GM03348 (cell line): ENCODE results near the gene KDM1B.
A peak's percentile ranks its signal among the peaks of the same experiment; 100 is the strongest.
"Not testable (repeated sequence)": the region's sequence is repeated elsewhere in the genome, so short reads cannot be mapped to it uniquely, and the experiment has no call there.

Source experiments
- DNase-seq: peaks from one replicate; pipeline ENCODE4 v3.0.0; 2012; ENCODE audit warnings: low spot score

The KDM1B gene

DNA sequence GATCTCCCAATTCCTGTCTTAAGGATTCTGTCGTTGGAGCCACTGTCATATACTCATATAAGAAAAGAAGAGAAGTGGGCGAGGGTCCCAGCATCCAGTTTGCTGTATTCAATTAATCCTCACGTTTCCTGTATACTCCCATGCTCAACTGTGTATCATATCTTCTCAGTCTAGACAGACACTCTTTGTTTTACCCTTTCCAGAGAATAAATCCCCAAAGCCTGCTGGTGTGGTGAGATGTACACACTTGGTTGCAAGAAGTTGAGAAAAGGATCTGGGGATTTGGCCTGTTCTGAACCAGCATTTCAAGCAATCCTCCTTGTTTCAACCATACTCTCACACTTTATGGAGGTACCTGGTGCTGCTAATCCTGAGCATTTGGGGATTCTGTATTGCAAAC lies 3.4 kb upstream of the KDM1B start:
- DNase-seq = no peak

DNA sequence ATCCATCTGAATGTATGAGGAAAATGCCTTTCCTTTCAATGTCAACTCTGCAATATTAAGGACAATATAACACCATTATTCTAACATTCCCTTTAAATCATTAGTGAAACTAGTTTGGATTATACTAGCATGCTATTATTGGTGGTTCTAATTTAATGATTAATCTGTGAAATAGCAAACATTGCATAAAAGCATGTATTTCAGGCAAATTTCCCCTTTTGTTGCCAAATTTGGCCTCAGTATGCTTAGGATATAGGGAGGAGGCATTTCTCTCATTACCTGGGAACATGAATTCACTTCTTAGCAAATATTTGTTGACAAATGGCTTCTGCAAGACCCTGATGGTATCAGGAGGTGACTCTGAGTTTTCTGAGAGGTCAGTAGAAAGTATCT lies 1.9 kb upstream of the KDM1B start:
- no peak for DNase-seq

DNA sequence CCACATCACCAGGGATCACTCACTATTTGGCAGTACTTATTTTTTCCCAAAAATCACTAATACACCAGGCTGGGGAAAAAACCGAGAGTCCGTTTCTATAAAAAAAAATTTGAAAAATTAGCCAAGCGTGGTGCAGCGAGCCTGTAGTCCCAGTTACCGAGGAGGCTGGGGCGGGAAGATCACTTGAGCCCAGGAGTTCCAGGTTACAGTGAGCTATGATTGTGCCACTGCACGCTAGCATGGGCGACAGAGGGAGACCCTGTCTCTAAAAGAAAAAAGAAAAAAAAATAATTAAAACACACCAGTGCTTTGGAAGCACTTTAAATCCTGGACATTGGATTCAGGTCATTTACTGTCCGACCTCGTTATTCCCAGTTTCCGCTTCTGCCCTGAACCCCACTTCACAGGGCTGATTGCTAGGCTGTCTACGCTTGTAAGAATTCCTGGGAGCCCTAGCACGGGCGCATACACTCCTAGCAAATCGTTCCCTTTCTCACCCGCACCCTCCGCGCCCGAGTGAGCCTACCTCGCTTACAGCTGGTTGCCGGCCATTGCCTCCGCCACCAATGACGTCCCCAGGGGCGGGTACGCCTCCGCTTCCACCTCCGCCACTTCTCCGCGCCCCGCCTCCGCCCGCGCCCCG lies 594 bp upstream of the KDM1B start, which contains the start of gene TPMT:
TSS of gene TPMT (minus strand) at position 571 of the 643 bp plus-strand sequence. CDS start 5,950 bp downstream, outside the sequence.
- no peak for DNase-seq

DNA sequence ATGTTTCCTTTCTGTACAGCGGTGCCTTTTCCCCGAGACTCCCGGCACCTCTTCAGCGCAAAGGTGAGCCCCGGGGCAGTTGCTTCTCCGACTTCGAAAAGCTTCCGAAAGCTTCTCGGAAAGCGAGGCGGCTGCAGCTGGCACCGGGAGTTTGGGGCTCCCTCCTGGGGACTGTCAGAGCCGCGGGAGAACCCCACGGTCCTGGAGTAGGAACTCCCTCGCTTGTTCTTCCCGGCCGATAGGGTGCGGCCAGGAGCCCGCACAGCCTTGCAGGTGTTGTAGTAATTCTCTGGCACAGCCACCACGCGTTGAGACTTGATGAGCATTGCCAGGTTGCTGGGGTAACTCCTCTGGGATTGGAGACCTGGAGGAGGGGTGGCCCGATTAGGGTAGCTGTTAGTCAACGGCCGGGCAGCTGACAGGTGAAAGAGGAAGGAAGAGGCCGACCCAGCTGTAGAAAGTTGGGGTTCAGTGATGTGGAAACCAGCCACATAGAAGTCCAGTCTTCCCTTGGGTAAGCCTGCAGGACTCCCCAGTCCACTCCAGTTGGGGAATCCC lies 721 bp downstream of the KDM1B start:
- DNase-seq = peak; percentile 50

DNA sequence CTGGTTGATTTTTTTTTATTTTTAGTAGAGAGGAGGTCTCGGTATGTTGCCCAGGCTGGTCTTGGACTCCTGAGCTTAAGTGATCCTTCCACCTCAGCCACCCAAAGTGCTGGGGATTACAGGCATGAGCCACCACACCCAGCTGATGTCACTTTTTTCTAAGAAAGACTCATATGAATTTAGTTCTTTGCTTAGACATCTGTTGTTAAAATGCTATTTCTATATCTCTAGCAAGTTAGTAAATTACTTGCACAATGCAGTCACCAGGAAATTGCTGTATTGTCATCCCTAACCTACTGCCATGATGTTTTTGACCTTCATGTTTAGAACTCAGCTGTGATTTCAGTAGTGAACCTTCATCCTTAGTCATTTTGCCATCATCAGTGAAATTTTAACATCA lies 5.7 kb downstream of the KDM1B start:
- DNase-seq = no peak

DNA sequence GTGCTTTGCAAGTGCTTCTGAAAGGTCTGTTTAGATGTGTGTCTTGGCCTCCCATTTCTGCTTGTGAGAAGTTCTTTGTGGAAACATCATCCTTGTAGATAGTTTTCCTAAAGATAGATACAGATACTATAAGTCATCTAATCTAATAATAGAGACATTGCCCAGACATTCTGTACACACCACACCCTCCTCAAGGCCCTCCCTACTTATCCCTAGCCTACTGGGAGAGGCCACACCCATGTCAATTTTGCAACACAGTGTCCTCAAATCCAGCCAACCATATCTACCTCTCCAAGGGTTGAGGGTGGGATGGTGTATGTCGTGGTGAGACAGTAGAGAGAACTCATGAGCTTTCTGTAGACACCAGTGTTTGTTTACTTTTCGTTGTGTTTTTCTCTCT lies 6.2 kb downstream of the KDM1B start:
- no peak for DNase-seq

DNA sequence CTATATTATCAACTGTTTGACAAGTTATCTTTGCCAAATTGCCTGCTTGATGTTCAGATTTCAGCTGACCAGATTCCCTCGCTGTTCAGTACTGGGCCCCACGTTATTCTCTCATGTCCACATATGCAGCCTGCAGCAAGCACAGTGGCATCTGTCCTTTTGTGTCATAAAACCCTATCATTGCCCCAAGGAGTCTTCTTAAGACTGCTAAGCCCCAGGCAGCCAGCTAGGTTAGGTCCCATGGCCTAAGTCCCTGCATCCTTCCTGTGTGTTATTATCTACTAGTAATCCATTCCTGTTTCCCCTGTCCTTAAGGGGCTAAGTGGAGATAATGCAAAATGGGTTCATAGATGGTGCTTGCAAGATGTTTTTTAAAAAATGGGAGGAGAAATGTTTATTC lies 7.2 kb downstream of the KDM1B start:
- DNase-seq = no peak

DNA sequence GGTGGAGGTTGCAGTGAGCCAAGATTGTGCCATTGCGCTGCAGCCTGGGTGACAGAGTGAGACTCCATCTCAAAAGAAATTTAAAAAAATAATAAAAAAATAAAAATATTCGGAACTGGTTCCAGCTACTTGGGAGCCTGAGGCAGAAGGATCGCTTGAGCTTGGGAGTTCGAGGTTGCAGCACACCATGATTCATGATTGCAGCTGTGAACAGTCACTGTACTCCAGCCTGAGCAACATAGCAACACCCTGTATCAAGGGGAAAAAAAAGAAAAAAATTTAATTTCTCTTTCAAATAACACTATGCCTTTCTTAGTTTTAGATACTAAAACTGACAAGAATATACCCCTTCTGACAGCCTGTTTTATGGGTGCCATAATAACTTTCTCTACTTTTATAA lies 10.5 kb downstream of the KDM1B start:
- no peak for DNase-seq

DNA sequence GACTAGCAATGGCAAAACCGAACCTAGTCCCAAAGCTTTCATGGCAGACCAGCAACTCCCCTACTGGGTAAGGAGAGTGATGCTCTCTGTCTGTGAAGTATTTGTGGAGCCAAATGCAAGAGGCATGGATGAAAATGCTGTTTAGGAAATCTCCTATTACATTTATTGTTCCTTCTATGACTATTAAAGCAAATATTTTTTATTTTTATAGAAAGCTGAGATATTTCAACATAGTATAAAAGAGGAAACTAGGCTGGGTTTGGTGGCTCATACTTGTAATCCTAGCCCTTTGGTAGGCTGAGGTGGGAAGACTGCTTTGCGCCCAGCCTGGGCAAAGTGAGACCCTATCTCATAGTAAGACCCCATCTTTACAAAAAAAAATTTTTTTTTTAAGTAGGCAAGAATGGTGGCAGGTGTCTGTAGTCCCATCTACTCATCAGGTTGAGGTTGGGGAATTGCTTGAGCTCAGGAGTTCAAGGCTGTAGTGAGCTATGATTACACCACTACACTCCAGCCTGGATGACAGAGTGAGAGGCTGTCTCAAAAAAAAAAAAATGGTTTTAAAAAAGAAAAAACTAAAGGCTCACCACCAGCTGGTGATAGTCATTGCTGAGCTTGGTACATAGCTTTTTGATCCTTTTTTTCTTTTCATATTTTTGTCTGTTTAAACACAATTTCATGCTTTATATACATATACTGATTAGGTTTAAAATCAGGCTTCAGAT lies 11.3 kb downstream of the KDM1B start:
- no peak for DNase-seq

DNA sequence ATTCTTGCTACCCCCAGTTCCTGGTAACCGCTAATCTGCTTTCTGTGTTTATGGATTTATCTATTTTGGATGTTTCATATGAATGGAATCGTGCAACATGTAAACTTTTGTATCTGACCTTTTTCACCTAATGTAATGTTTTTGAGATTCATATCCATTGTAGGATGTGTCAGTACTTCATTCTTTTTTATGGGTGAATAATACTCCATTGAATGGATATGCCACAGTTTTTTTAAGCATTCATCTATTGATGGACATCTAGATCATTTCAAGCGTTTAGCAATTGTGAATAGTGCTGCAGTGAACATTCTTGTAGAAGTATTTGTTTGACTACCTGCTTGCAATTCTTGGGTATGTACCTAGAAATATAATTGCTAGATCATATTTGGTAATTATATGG lies 13.0 kb downstream of the KDM1B start:
- no peak for DNase-seq

DNA sequence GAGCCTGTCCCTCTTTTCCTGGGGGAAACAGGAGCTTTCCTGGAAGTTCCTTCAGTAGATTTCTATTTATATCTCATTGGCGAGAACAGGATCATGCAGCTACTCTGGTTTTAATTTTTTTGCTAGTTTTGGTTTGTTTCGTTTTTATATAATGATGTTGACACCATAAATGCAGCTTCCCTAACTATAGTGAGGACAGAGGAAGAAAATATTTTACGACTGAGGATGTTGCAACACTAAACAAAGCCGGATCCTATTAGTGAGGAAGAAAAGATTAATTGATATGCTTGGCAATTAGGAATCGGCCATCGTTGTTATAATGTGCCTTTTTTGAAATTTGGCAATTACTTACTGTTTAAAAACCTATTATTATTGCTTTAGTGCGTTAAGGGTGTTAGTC lies 16.6 kb downstream of the KDM1B start:
- no peak for DNase-seq

DNA sequence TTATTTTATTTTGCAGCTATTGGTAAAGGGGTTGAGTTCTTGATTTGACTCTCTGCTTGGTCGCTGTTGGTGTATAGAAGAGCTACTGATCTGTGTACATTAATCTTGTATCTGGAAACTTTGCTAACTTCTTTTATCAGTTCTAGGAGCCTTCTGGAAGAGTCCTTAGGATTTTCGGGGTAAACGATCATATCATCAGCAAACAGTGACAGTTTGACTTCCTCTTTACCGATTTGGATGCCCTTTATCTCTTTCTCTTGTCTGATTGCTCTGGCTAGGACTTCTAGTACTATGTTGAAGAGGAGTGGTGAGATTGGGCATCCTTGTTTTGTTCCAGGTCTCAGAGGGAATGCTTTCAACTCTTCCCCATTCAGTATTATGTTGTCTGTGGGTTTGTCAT lies 21.0 kb downstream of the KDM1B start:
- DNase-seq = not testable (repeated sequence)

DNA sequence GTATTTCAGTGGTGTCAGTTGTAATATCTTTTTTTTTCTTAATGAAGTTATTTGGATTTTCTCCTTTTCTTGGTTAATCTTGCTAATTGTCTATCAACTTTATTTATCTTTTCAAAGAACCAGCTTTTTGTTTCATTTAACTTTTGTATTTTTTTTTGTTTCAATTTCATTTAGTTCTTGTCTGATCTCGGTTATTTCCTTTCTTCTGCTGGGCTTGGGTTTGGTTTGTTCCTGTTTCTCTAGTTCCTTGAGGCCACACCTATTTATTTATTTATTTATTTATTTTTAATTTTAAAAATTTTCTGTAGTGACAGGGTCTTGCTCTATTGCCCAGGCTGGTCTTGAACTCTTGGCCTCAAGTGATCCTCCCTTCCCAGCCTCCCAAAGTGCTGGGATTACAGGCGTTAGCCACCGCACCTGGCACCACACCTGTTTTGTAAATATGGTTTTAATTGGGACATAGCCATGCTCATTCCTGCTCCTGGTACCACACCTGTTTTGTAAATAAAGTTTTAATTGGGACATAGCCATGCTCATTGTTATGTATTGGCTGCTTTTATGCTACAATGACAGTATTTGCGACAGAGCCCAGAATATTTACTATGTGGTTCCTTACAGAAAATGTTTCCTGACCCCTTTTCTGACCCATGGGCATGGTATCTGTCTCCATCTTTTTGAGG lies 22.2 kb downstream of the KDM1B start:
- DNase-seq = no peak

DNA sequence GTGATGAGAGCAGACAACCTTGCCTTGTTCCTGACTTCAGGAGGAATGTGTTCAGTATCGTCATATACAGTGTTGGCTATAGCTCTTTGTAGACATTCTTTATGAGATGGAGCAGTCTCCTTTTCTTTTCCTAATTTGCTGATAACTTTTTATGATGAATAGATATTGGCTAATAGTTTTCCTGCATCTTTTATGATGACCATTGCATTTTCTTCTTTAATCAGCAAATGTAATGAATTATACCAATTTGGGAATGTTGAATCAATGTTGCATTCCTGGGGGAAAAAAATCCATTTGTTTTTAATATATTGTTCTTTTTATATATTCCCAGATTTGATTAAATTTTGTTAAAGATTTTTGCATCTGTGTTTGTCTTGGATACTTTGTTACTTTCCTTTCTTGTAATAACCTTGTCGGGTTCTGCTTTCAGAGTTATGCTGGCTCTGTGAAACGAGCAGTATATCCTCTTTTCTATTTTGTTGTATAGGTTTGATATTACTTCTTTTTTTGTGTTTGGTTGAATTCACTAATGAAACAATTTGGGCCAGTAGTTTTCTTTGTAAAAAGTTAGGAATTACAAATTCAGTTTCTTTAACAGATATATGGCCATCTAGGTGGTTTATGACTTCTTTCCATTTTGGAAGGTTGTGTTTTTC lies 23.9 kb downstream of the KDM1B start:
- no peak for DNase-seq

DNA sequence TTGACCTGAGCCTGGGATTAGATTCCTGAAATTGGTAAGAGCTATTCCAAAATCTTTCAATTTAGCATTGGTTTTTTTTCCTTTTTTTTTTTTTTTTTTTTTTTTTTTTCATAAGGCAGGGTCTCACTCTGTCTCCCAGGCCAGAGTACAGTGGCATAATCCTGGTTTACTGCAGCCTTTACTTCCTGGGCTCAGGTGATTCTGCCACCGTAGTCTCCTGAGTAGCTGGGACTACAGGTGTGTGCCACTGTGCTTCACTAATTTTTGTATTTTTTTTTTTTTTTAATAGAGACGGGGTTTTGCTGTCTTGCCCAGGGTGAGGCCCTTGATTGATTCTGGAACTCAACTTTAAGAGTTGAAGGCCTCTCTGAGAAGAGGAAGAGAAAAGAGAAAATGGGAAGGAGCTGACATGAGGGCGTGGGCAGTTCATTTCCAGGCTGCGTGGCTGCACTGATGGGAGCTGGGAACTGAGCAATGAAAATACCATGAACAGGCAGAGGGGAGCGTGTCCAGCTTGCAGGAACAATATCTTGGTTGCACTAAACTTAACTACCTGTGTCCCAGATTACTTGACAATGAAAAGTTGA lies 24.6 kb downstream of the KDM1B start:
- DNase-seq = no peak

DNA sequence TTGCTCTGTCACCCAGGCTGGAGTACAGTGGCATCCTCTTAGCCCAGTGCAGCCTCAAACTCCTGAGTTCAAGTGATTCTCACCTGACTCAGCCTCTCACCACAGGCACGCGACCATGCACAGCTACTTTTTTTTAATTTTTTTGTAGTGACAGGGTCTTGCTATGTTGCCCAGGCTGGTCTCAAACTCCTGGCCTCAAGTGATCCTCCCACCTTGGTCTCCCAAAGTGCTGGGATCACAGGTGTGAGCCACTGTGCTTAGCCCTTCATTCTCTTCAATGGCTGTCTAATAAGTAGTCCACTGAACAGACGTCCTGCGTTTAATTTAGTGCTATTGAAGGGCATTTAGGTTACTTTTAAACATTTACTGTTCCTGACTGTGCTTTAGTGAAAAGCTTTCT lies 27.3 kb downstream of the KDM1B start:
- DNase-seq = no peak

DNA sequence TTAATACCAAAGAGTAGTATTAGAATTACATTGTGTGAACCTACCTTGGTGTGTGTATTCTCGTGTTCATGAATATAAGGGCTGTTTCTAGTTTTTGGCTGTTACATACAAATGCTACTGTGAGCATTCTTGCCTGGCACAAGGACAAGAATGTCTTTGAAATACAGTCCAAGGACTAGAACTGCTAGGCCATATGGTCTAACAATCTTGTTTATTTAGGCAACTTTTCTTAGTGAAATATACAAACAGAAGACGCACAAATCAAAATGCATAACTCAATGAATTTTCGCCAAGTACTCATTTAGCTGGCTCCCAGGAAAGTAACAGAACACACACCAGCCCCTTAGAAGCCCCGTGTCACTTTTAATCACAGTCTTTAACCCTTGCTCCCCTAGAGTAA lies 28.5 kb downstream of the KDM1B start:
- DNase-seq = no peak

DNA sequence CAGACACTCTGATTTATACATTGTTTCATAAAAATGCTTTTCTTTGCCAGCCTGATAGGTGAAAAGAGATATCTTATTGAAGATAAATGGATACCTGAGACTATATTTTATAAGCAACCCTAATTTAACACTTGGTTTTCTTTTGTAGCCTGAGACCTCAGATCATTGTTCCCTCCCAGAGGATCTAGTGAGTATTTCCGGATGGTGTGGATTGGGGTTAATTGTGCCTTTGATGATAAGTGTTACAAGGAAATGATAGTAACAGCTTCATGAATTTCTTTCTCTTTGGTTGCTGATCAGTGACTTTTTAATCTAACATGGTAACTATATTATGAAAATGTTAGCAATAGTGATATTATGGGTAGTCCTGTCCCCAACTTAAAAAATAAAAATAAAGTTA lies 30.4 kb downstream of the KDM1B start:
- DNase-seq = no peak

DNA sequence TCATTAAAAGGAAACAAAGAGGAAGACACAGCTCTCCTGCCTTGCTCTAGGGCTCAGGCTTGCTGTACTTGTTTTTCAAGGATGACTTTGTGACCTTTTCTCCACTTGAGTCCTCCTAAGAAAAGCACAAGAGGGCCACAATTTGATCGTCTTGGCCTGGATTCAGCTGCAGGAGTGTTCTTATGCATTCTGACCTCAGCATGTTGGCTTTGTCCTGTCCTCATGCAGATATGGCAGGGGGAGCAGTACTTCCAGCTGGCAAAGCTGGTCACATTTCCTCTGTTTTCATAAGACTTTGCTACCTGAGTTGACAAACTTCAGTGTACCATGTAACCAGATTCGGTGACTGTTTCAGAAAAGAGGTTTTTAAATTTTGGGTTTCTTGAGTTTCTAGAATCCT lies 30.8 kb downstream of the KDM1B start:
- no peak for DNase-seq

DNA sequence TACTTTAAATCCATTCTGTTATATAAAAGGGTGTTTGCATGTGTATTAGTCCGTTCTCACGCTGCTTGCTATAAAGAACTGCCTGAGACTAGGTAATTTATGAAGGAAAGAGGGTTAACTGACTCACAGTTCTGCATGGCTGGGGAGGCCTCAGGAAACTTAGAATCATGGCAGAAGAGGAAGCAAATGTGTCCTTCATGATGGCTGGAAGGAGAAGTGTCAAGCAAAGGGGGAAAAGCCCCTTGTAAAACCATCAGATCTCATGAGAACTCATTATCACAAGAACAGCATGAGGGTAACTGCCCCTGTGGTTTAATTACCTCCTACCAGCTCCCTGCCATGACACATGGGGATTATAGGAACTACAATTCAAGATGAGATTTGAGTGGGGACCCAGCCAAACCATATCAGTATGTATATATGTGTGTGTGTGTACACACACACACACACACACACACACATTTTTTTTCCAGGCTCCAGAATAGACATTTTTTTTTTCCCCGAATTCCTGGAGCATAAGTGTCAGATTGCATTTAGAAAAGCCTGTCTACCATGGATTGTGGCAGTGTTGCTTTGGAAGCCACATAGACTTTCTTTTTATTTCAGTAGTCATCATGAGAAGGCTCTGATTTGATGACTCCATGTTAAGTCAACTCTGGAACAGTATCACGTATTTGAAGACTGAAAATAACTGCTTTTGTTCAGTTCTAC lies 31.5 kb downstream of the KDM1B start:
- no peak for DNase-seq

DNA sequence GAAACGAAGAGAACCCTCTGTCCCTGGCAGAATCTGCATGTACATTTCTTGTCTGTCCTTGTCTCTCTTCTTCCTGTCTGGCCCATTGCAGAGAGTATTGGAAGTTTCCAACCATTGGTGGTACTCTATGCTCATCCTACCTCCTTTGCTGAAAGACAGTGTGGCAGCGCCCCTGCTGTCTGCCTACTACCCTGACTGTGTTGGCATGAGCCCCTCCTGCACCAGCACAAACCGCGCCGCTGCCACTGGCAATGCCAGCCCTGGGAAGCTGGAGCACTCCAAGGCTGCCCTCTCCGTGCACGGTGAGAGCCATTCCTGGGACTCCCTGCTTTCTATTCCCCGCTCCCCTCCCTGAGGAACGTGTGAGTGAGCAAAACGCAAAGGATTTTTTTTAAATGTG lies 32.5 kb downstream of the KDM1B start:
- DNase-seq = no peak

DNA sequence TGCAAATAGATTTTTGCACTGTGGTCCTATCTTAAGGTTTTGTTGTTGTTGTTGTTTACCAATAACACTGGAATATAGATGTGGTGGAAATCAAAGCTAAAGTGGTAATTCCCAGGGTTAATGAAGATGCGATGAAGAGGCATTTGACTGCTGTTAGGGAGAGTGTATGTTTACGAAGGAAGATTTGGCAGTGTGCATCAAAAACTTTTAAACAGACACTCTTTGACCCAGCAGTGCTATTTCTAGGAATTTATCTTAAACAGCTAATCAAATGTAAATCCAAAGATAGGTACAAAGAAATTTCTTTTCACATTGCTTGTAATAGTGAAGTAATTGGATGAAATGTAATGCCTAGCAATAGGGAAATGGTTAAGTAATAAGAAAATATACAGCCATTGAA lies 34.0 kb downstream of the KDM1B start:
- DNase-seq = no peak
